ENCODE data around the gene FUNDC2. TPM values are rescaled to one million over a fixed set of nuclear protein-coding genes. Genes with fewer than 3 reads are reported as not detected.
"Not testable (repeated sequence)": the region's sequence is repeated elsewhere in the genome, so short reads cannot be mapped to it uniquely, and the experiment has no call there.

Gene FUNDC2
- total RNA-seq, 1 experiment from 2014 or later, result 94.2 TPM

- DNase-seq; H3K4me1 ChIP-seq; H3K27ac ChIP-seq; H3K27me3 ChIP-seq; H3K9me3 ChIP-seq (replicated peaks); H3K4me3 ChIP-seq; H3K36me3 ChIP-seq: not testable (repeated sequence)
Observed at GRCh38 chrX:155006379-155006778, 20.3 kb upstream of the FUNDC2 start.

GRCh38 chrX:155006913-155007671, 19.6 kb upstream of the FUNDC2 start:
- H3K36me3 ChIP-seq; DNase-seq; H3K4me1 ChIP-seq; H3K9me3 ChIP-seq (replicated peaks); H3K4me3 ChIP-seq; H3K27me3 ChIP-seq; H3K27ac ChIP-seq: not testable (repeated sequence)

GRCh38 chrX:155008578-155008977, 18.1 kb upstream of the FUNDC2 start:
- H3K36me3 ChIP-seq; H3K9me3 ChIP-seq (replicated peaks); DNase-seq; H3K4me1 ChIP-seq; H3K27me3 ChIP-seq; H3K27ac ChIP-seq; H3K4me3 ChIP-seq: not testable (repeated sequence)

GRCh38 chrX:155009994-155010472, 16.6 kb upstream of the FUNDC2 start:
- Histone ChIP-seq H3K9me3 (replicated peaks) (no peaks in the 10 kb centered on the region), H3K27ac (no peak overlapping the region), H3K36me3 (no peaks in the 10 kb centered on the region), H3K4me1 (no peaks in the 10 kb centered on the region), H3K27me3 (no peaks in the 10 kb centered on the region), H3K4me3 (no peak overlapping the region)
- DNase-seq, result peak in 1 of 2 experiments; percentile 11

GRCh38 chrX:155020591-155020990, 6.1 kb upstream of the FUNDC2 start:
- H3K4me3 ChIP-seq, result no peak overlapping the region
- no peak for DNase-seq
- H3K27me3 ChIP-seq, result no peaks in the 10 kb centered on the region
- no peaks in the 10 kb centered on the region for H3K9me3 ChIP-seq (replicated peaks)
- H3K36me3 ChIP-seq, result no peaks in the 10 kb centered on the region
- no peak overlapping the region for H3K27ac ChIP-seq
- no peaks in the 10 kb centered on the region for H3K4me1 ChIP-seq

GRCh38 chrX:155022585-155022984, 4.1 kb upstream of the FUNDC2 start, which contains the start of gene F8:
Gene F8, minus strand, starts transcription at chrX:155022723. Its CDS starts 171 bp downstream, at chrX:155022552.
- H3K4me3 ChIP-seq, result no peak within 1 kb of the TSS
- no peaks in the 10 kb centered on the region for H3K36me3 ChIP-seq
- H3K27me3 ChIP-seq, result no peaks in the 10 kb centered on the region
- no peak for DNase-seq
- no peak within 1 kb of the TSS for H3K27ac ChIP-seq
- H3K4me1 ChIP-seq, result no peaks in the 10 kb centered on the region
- H3K9me3 ChIP-seq (replicated peaks), result no peaks in the 10 kb centered on the region

GRCh38 chrX:155023907-155024833, 2.5 kb upstream of the FUNDC2 start:
- Histone ChIP-seq H3K27me3 (no peaks in the 10 kb centered on the region), H3K36me3 (no peaks in the 10 kb centered on the region), H3K9me3 (replicated peaks) (no peaks in the 10 kb centered on the region), H3K27ac (no peak overlapping the region), H3K4me1 (no peaks in the 10 kb centered on the region; the same call in 1 of the 2 replicates), H3K4me3 (no peak overlapping the region)
- no peak for DNase-seq

- Histone ChIP-seq H3K4me3 (peak overlapping the region; percentile 78), H3K36me3 (no peaks in the 10 kb centered on the region), H3K27me3 (no peaks in the 10 kb centered on the region), H3K27ac (peak overlapping the region; percentile 96), H3K9me3 (replicated peaks) (no peaks in the 10 kb centered on the region), H3K4me1 (no peaks in the 10 kb centered on the region; the same call in 1 of the 2 replicates)
- DNase-seq, result no peak
Observed at GRCh38 chrX:155026420-155026726, 271 bp upstream of the FUNDC2 start.

- peak overlapping the region; percentile 78 for H3K4me3 ChIP-seq
- DNase-seq, result peak; percentile 2 to 31
- H3K27me3 ChIP-seq, result no peaks in the 10 kb centered on the region
- H3K36me3 ChIP-seq, result no peaks in the 10 kb centered on the region
- no peaks in the 10 kb centered on the region for H3K9me3 ChIP-seq (replicated peaks)
- no peaks in the 10 kb centered on the region; the same call in 1 of the 2 replicates for H3K4me1 ChIP-seq
- H3K27ac ChIP-seq, result peak overlapping the region; percentile 96
Observed at GRCh38 chrX:155027509-155028066, 944 bp downstream of the FUNDC2 start.

- H3K27ac ChIP-seq, result peak overlapping the region; percentile 96
Observed at GRCh38 chrX:155028129-155028528, 1.5 kb downstream of the FUNDC2 start.

GRCh38 chrX:155028877-155029291, 2.2 kb downstream of the FUNDC2 start:
- Histone ChIP-seq H3K9me3 (replicated peaks) (no peaks in the 10 kb centered on the region), H3K4me3 (no peak overlapping the region), H3K36me3 (peaks cover 4% of the 10 kb centered on the region; the same call in 1 of the 2 replicates), H3K27ac (no peak overlapping the region), H3K4me1 (no peaks in the 10 kb centered on the region; the same call in 1 of the 2 replicates), H3K27me3 (no peaks in the 10 kb centered on the region)
- DNase-seq, result no peak

More at GRCh38 chrX:155028129-155028528, 1.5 kb downstream of the FUNDC2 start:
- peak overlapping the region; percentile 78 for H3K4me3 ChIP-seq
- DNase-seq, result peak in 1 of 2 experiments; percentile 6
- H3K27me3 ChIP-seq, result no peaks in the 10 kb centered on the region
- no peaks in the 10 kb centered on the region for H3K36me3 ChIP-seq
- H3K4me1 ChIP-seq, result no peaks in the 10 kb centered on the region; the same call in 1 of the 2 replicates
- H3K9me3 ChIP-seq (replicated peaks), result no peaks in the 10 kb centered on the region

- Histone ChIP-seq H3K27me3 (no peaks in the 10 kb centered on the region), H3K9me3 (replicated peaks) (no peaks in the 10 kb centered on the region), H3K36me3 (peaks cover 14% of the 10 kb centered on the region; the same call in 1 of the 2 replicates), H3K4me3 (no peak overlapping the region), H3K27ac (no peak overlapping the region), H3K4me1 (no peaks in the 10 kb centered on the region; the same call in 1 of the 2 replicates)
- DNase-seq, result no peak
Observed at GRCh38 chrX:155031657-155032056, 5.0 kb downstream of the FUNDC2 start.

- peaks cover 14% of the 10 kb centered on the region; the same call in 1 of the 2 replicates for H3K36me3 ChIP-seq
- DNase-seq, result no peak
- no peaks in the 10 kb centered on the region for H3K27me3 ChIP-seq
- H3K4me3 ChIP-seq, result no peak overlapping the region
- H3K4me1 ChIP-seq, result no peaks in the 10 kb centered on the region
- no peaks in the 10 kb centered on the region for H3K9me3 ChIP-seq (replicated peaks)
- H3K27ac ChIP-seq, result no peak overlapping the region
Observed at GRCh38 chrX:155035688-155036087, 9.0 kb downstream of the FUNDC2 start.

- H3K36me3 ChIP-seq, result no peaks in the 10 kb centered on the region
- H3K9me3 ChIP-seq (replicated peaks), result no peaks in the 10 kb centered on the region
- no peak for DNase-seq
- H3K4me3 ChIP-seq, result no peak overlapping the region
- H3K27ac ChIP-seq, result no peak overlapping the region
- H3K27me3 ChIP-seq, result no peaks in the 10 kb centered on the region
- H3K4me1 ChIP-seq, result no peaks in the 10 kb centered on the region
Observed at GRCh38 chrX:155046129-155046810, 19.6 kb downstream of the FUNDC2 start.

All from SJCRH30 (cell line).